Activated CD4-positive, CD25-positive, alpha-beta regulatory T cell treated with anti-CD3 and anti-CD28 coated beads, Interleukin-2, amount 50 U/mL, for 16 hours (primary cell): Measurements from ENCODE around the gene URM1.
A peak's percentile ranks its signal among the peaks of the same experiment; 100 is the strongest.

Experiments used
- DNase-seq: peaks from one replicate; pipeline ENCODE4 v3.0.0-alpha.2; 2020; ENCODE audit warnings: low read depth, low spot score

URM1 gene

GRCh38 chr9:128429513-128430086 lies 58.4 kb downstream of the URM1 start:
- no peak for DNase-seq

- DNase-seq, result no peak
Observed at GRCh38 chr9:128431207-128431606, 60.0 kb downstream of the URM1 start.

GRCh38 chr9:128434340-128434739 lies 63.2 kb downstream of the URM1 start:
- DNase-seq, result no peak

- no peak for DNase-seq
Observed at GRCh38 chr9:128435611-128436010, 64.4 kb downstream of the URM1 start.

- DNase-seq, result peak; percentile 64
Observed at GRCh38 chr9:128438343-128439109, 67.4 kb downstream of the URM1 start.

- no peak for DNase-seq
Observed at GRCh38 chr9:128439273-128439672, 68.1 kb downstream of the URM1 start.
